ENCODE measurements around the gene ABTB2.

DNA sequence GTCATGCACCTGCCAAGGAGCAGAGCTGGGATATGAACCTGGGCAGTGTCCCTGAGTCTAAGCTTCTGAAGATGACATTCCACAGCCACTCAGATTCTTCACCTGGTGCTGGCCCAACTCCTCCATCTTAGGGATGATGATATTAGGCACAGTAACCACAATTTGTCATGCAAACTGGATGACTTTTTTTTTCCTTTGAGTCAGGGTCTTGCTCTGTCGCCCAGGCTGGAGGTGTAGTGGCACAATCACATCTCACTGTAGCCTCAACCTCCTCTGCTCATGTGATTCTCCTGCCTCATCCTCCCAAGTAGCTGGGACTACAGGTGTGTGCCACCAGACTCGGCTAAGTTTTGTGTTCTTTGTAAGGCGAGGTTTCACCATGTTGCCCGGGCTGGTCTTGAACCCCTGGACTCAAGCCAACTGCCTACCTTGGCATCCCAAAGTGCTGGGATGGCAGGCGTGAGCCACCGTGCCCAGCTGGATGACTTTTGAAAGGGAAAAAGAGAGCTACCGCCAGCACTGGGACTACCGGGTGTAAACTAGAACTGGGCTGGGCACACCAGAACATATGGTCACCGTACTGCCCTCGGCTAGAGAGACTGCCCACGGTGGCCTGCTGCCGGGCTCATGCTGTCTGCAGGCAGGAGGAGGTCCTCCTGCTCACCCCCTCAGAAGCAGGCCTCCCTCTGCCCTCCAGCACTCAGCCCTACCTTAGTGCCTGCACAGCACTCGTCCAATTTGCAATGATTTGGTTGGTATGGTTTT, 174.7 kb downstream of the ABTB2 start:
- TF ChIP-seq, protein P1, sequence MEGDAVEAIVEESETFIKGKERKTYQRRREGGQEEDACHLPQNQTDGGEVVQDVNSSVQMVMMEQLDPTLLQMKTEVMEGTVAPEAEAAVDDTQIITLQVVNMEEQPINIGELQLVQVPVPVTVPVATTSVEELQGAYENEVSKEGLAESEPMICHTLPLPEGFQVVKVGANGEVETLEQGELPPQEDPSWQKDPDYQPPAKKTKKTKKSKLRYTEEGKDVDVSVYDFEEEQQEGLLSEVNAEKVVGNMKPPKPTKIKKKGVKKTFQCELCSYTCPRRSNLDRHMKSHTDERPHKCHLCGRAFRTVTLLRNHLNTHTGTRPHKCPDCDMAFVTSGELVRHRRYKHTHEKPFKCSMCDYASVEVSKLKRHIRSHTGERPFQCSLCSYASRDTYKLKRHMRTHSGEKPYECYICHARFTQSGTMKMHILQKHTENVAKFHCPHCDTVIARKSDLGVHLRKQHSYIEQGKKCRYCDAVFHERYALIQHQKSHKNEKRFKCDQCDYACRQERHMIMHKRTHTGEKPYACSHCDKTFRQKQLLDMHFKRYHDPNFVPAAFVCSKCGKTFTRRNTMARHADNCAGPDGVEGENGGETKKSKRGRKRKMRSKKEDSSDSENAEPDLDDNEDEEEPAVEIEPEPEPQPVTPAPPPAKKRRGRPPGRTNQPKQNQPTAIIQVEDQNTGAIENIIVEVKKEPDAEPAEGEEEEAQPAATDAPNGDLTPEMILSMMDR (IDR thresholded peaks at IDR 0.05; ENCODE audit: control extremely low read depth in 1 of 3, insufficient read depth in 1 of 3, low read depth in 1 of 3, low read length in 3 of 3), result no peak
- TF ChIP-seq JUND (IDR thresholded peaks at IDR 0.05; ENCODE audit: low read length) (no peak), JUN (IDR thresholded peaks at IDR 0.05; ENCODE audit: low read depth, low read length) (no peak), EZH2 (IDR thresholded peaks at IDR 0.05; ENCODE audit: low read depth, low read length, severe bottlenecking) (no peak), BRCA1 (IDR thresholded peaks at IDR 0.05; ENCODE audit: low read depth, low read length) (no peak), POLR2A (IDR thresholded peaks at IDR 0.05; ENCODE audit: control extremely low read depth in 1 of 2, low read depth in 2 of 2, low read length in 2 of 2) (no peak)
